GM12878 (cell line): Measurements from ENCODE around the gene C5. TPM values are rescaled to one million over a fixed set of nuclear protein-coding genes. Genes with fewer than 3 reads are reported as not detected.
A peak's percentile ranks its signal among the peaks of the same experiment; 100 is the strongest.

Source experiments
- ATAC-seq: fragments of 200-7000 bp; cut with Tn5 transposase; 3 replicates; pipeline ENCODE4 v1.9.1; 2020; ENCODE audit warnings: mild to moderate bottlenecking, moderate library complexity
- BruUV-seq: library from RNA; stranded (reverse); fragments of 400-500 nt; replicated peaks from 2 replicates; lab custom pipeline; 2021; lab: Mats Ljungman, UMichigan
- CTCF ChIA-PET: fragments of 300-600 bp; sonication (Branson Sonifier 250); formaldehyde crosslinking; extraction: SDS; loops from one replicate; lab custom pipeline; 2021; ENCODE audit warnings: inconsistent platforms; lab: Yijun Ruan, JAX
- POLR2A ChIA-PET: fragments of 350-600 bp; formaldehyde crosslinking; extraction: SDS; loops from one replicate; lab custom pipeline; 2021; ENCODE audit warnings: inconsistent platforms; lab: Charles Lee
- RAD21 ChIA-PET: fragments of 300-600 bp; sonication (Branson Sonifier 250); formaldehyde crosslinking; loops from one replicate; lab custom pipeline; 2023; ENCODE audit warnings: antibody characterized with exemption; ENCODE audit not compliant: unreplicated experiment; lab: Charles Lee
- SMC1A ChIA-PET: fragments of 300-600 bp; sonication (Branson Sonifier 250); formaldehyde crosslinking; loops from one replicate; lab custom pipeline; 2023; ENCODE audit not compliant: unreplicated experiment, uncharacterized antibody; lab: Charles Lee
- DNase-seq: peaks from one replicate; pipeline ENCODE4 v3.0.0-alpha.2; 2011; ENCODE audit warnings: low read depth, low spot score
- FAIRE-seq: peaks from 3 replicates; lab custom pipeline; 2011; peaks lifted over from hg19 to GRCh38; lab: Jason Lieb, UNC
- H2AFZ ChIP-seq: 2 replicates; pipeline ENCODE4 v1.6.0; 2011; ENCODE audit warnings: low read depth, low read length, control low read depth; ENCODE audit not compliant: control insufficient read depth
- H3K27ac ChIP-seq: 2 replicates; pipeline ENCODE4 v1.5.1; 2011; ENCODE audit warnings: control low read depth; ENCODE audit not compliant: control insufficient read depth, insufficient read depth
- H3K27me3 ChIP-seq, 2 experiments: replicated peaks in 1 of 2; 2 replicates each; pipeline versions ENCODE4 v1.6.0 to v1.6.1; 2011; ENCODE audit warnings: low read length in 1 of 2; ENCODE audit not compliant: control insufficient read depth in 2 of 2, insufficient read depth in 2 of 2
- H3K36me3 ChIP-seq, 2 experiments: 2 replicates each; pipeline ENCODE4 v1.5.1; 2011; ENCODE audit warnings: low read length in 1 of 2; ENCODE audit not compliant: control insufficient read depth in 2 of 2, insufficient read depth in 2 of 2
- H3K4me1 ChIP-seq: 2 replicates; pipeline ENCODE4 v1.6.1; 2011; ENCODE audit warnings: mild to moderate bottlenecking, low read length, moderate library complexity, mixed read lengths; ENCODE audit not compliant: control insufficient read depth, insufficient read depth
- H3K4me2 ChIP-seq: 2 replicates; pipeline ENCODE4 v1.6.0; 2011; ENCODE audit warnings: control low read depth; ENCODE audit not compliant: control insufficient read depth, insufficient read depth
- H3K4me3 ChIP-seq: fragments of 200-600 bp; sonication (generic); 2 replicates; pipeline ENCODE4 v1.5.1; 2016
- H3K79me2 ChIP-seq: 2 replicates; pipeline ENCODE4 v1.6.0; 2011; ENCODE audit warnings: low read length; ENCODE audit not compliant: control insufficient read depth, insufficient read depth
- H3K9ac ChIP-seq: 2 replicates; pipeline ENCODE4 v1.8.0; 2011; ENCODE audit warnings: low read length, control low read depth, mixed read lengths; ENCODE audit not compliant: control insufficient read depth, insufficient read depth
- H3K9me3 ChIP-seq: replicated peaks from 3 replicates; pipeline ENCODE4 v1.5.1; 2011; ENCODE audit warnings: mild to moderate bottlenecking, low read length; ENCODE audit not compliant: control insufficient read depth, insufficient read depth
- H4K20me1 ChIP-seq: 2 replicates; pipeline ENCODE4 v1.6.0; 2011; ENCODE audit not compliant: control insufficient read depth, insufficient read depth
- ATF7 ChIP-seq: fragments of 450-650 bp; IDR thresholded peaks from 2 replicates; pipeline ENCODE4 v1.6.1; 2016; ENCODE audit warnings: low read depth, mild to moderate bottlenecking
- EZH2 ChIP-seq: IDR thresholded peaks from 2 replicates; pipeline ENCODE4 v1.6.1; 2012; ENCODE audit warnings: low read depth, mild to moderate bottlenecking, control low read depth, inconsistent platforms, low read length, borderline replicate concordance; ENCODE audit not compliant: control insufficient read depth
- HCFC1 ChIP-seq: fragments of 150-350 bp; IDR thresholded peaks from 2 replicates; pipeline ENCODE4 v1.6.1; 2014; ENCODE audit warnings: low read length
- JUND ChIP-seq: IDR thresholded peaks from 2 replicates; pipeline ENCODE4 v1.6.1; 2012; ENCODE audit warnings: low read depth, mild to moderate bottlenecking, low read length, improper control_type of control experiment, moderate library complexity
- KAT2A ChIP-seq: conservative IDR thresholded peaks from 2 replicates; pipeline ENCODE4 v1.6.1; 2011; ENCODE audit warnings: low read depth, low read length; ENCODE audit not compliant: control insufficient read depth
- MEF2A ChIP-seq: IDR thresholded peaks from 2 replicates; pipeline ENCODE4 v1.6.1; 2011; ENCODE audit warnings: low read depth, mild to moderate bottlenecking, low read length, moderate library complexity; ENCODE audit not compliant: insufficient read depth
- MTA3 ChIP-seq: IDR thresholded peaks from 2 replicates; pipeline ENCODE4 v1.6.1; 2012; ENCODE audit warnings: low read length, inconsistent platforms, borderline replicate concordance
- MYC ChIP-seq: IDR thresholded peaks from 2 replicates; pipeline ENCODE4 v1.6.1; 2011; ENCODE audit warnings: mild to moderate bottlenecking, low read length, moderate library complexity, inconsistent platforms; ENCODE audit not compliant: insufficient read depth, insufficient replicate concordance, insufficient read length, severe bottlenecking
- NR2C2 ChIP-seq: IDR thresholded peaks from 2 replicates; pipeline ENCODE4 v1.6.1; 2011; ENCODE audit warnings: borderline replicate concordance, low read depth; ENCODE audit not compliant: control insufficient read depth, insufficient read length
- POLR2AphosphoS5 ChIP-seq: IDR thresholded peaks from 2 replicates; pipeline ENCODE4 v1.6.1; 2011; ENCODE audit warnings: mild to moderate bottlenecking, low read length, inconsistent platforms
- RB1 ChIP-seq: fragments of 450-650 bp; formaldehyde crosslinking; IDR thresholded peaks from 2 replicates; pipeline ENCODE4 v1.6.1; 2017; ENCODE audit warnings: mild to moderate bottlenecking, borderline replicate concordance
- SMAD5 ChIP-seq: IDR thresholded peaks from 2 replicates; pipeline ENCODE4 v1.6.1; 2016; ENCODE audit warnings: antibody characterized with exemption, low read depth
- SMARCA5 ChIP-seq: fragments of 450-650 bp; IDR thresholded peaks from 2 replicates; pipeline ENCODE4 v1.6.1; 2017; ENCODE audit warnings: mild to moderate bottlenecking
- SREBF1 ChIP-seq: IDR thresholded peaks from 2 replicates; pipeline ENCODE4 v1.6.1; 2012; ENCODE audit warnings: mild to moderate bottlenecking, low read length
- TBL1XR1 ChIP-seq: IDR thresholded peaks from 2 replicates; pipeline ENCODE4 v1.6.1; 2012; ENCODE audit warnings: low read depth, low read length, improper control_type of control experiment
- WGBS: methylation state at CpG from one replicate; pipeline ENCODE4 v1.1.6; 2016; ENCODE audit warnings: low lambda C conversion rate; ENCODE audit not compliant: insufficient replicate concordance, insufficient coverage; ENCODE audit errors: missing lambda C conversion rate; 5-methylcytosine and 5-hydroxymethylcytosine counted together
- in situ Hi-C: fragments of 300-500 bp; cut with MboI; formaldehyde crosslinking; loops from 9 replicates; pipeline ENCODE4 v1.14.3; 2018; ENCODE audit warnings: mixed read lengths
- intact Hi-C: fragments of 100-400 bp; cut with micrococcal nuclease; formaldehyde crosslinking; loops from one replicate; pipeline ENCODE4 v1.14.2; 2022; ENCODE audit not compliant: unreplicated experiment
- polyA plus RNA-seq, 11 experiments: library from polyadenylated mRNA; depleted of rRNA in 4 of 11; unstranded in 6 of 11; stranded (reverse) in 5 of 11; fragments of >200 nt; fragmentation: Nextera tagmentation in 4 of 11; fragmentation: Illumina TruSeq in 1 of 11; extraction: Ambion mirVana in 4 of 11; extraction: Trizol in 1 of 11; gene quantifications; 1 replicate in 1 of 11; 2 replicates in 10 of 11; pipeline versions ENCODE4 v1.2.1 to v1.2.3, GENCODE V29; 2011 to 2016; ENCODE audit warnings: inconsistent platforms in 2 of 11, missing spikeins in 2 of 11, low read depth in 1 of 11
- total RNA-seq, 4 experiments: library from RNA; depleted of rRNA in 3 of 4; stranded (reverse); fragments of >200 nt in 3 of 4; fragmentation: Illumina TruSeq in 1 of 4; extraction: Trizol in 1 of 4; gene quantifications; 2 replicates each; pipeline versions ENCODE4 v1.2.1 to v1.2.3, GENCODE V29; 2013 to 2021
- TF ChIP-seq, protein P1 (sequence below): fragments of 450-650 bp; formaldehyde crosslinking; IDR thresholded peaks from 2 replicates; pipeline ENCODE4 v1.5.0; 2022; ENCODE audit warnings: mild to moderate bottlenecking, missing genetic modification characterization
- TF ChIP-seq, protein P2 (sequence below): fragments of 450-650 bp; formaldehyde crosslinking; IDR thresholded peaks from 2 replicates; pipeline ENCODE4 v1.4.0; 2022; ENCODE audit warnings: mild to moderate bottlenecking, moderate library complexity

The C5 gene
- total and polyA plus RNA-seq, 10 of the 15 experiments (the other 5 are each of a cell fraction or from before 2014, with no cell fraction given) = 0.39 to 2.2 (median 1.2) TPM

DNA sequence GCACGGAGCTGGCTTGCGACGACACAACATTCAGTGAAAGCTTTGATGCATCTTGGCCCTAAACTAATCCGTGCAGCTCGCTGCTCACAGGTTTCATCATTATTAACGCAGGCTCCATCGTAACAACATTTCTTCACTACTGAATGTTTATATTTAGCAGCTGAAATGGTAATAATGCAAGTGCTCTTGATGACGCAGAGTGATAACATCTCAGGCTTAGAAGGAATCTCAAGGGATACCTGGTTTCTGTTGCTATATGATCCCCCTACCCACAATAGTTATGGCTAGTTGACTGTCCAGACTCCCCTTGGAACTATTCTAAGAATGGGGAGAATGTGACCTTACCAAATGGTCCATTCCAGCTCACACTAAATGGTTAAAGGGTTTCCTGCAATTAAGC is 36.2 kb downstream of the C5 start (continued):
- TF ChIP-seq, protein P1, sequence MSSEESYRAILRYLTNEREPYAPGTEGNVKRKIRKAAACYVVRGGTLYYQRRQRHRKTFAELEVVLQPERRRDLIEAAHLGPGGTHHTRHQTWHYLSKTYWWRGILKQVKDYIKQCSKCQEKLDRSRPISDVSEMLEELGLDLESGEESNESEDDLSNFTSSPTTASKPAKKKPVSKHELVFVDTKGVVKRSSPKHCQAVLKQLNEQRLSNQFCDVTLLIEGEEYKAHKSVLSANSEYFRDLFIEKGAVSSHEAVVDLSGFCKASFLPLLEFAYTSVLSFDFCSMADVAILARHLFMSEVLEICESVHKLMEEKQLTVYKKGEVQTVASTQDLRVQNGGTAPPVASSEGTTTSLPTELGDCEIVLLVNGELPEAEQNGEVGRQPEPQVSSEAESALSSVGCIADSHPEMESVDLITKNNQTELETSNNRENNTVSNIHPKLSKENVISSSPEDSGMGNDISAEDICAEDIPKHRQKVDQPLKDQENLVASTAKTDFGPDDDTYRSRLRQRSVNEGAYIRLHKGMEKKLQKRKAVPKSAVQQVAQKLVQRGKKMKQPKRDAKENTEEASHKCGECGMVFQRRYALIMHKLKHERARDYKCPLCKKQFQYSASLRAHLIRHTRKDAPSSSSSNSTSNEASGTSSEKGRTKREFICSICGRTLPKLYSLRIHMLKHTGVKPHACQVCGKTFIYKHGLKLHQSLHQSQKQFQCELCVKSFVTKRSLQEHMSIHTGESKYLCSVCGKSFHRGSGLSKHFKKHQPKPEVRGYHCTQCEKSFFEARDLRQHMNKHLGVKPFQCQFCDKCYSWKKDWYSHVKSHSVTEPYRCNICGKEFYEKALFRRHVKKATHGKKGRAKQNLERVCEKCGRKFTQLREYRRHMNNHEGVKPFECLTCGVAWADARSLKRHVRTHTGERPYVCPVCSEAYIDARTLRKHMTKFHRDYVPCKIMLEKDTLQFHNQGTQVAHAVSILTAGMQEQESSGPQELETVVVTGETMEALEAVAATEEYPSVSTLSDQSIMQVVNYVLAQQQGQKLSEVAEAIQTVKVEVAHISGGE (CRISPR knock-in tag) = no peak
- TF ChIP-seq MYC (no peak), KAT2A (no peak)

DNA sequence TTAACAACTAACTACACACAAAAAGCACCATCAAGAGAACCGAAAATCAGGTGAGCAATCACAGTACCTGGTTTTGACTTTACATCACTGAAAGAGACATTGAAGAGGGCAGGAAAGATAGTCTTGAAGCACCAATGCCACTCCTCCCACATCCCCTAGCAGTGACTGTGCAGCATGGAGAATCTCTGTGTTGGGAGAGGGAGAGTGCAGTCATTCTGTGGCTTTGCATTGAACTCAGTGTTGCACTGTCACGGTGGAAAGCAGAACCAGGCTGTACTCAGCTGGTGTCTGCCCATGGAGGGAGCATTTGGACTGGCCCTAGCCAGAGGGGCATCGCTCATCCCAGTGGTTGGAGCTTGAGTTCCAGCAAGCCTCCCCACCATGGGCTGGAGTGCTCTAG is 40.4 kb downstream of the C5 start:
- H3K79me2 ChIP-seq = no peaks in the 10 kb centered on the region
- in situ Hi-C loops = no loop called here
- POLR2A ChIA-PET = no interaction called here
- no peaks in the 10 kb centered on the region for H3K27me3 ChIP-seq
- CTCF ChIA-PET = no interaction called here
- RAD21 ChIA-PET = no interaction called here
- no peaks in the 10 kb centered on the region for H3K36me3 ChIP-seq
- H3K27ac ChIP-seq = no peak overlapping the region
- peaks cover 4% of the 10 kb centered on the region for H3K4me1 ChIP-seq
- H4K20me1 ChIP-seq = no peaks in the 10 kb centered on the region
- H3K4me3 ChIP-seq = no peak overlapping the region
- no peak overlapping the region for H3K9ac ChIP-seq
- peak; percentile 42; the same call in 2 of the 3 replicates for ATAC-seq
- H2AFZ ChIP-seq = no peak overlapping the region; the same call in 1 of the 2 replicates
- H3K9me3 ChIP-seq = no peaks in the 10 kb centered on the region
- TF ChIP-seq, protein P2, sequence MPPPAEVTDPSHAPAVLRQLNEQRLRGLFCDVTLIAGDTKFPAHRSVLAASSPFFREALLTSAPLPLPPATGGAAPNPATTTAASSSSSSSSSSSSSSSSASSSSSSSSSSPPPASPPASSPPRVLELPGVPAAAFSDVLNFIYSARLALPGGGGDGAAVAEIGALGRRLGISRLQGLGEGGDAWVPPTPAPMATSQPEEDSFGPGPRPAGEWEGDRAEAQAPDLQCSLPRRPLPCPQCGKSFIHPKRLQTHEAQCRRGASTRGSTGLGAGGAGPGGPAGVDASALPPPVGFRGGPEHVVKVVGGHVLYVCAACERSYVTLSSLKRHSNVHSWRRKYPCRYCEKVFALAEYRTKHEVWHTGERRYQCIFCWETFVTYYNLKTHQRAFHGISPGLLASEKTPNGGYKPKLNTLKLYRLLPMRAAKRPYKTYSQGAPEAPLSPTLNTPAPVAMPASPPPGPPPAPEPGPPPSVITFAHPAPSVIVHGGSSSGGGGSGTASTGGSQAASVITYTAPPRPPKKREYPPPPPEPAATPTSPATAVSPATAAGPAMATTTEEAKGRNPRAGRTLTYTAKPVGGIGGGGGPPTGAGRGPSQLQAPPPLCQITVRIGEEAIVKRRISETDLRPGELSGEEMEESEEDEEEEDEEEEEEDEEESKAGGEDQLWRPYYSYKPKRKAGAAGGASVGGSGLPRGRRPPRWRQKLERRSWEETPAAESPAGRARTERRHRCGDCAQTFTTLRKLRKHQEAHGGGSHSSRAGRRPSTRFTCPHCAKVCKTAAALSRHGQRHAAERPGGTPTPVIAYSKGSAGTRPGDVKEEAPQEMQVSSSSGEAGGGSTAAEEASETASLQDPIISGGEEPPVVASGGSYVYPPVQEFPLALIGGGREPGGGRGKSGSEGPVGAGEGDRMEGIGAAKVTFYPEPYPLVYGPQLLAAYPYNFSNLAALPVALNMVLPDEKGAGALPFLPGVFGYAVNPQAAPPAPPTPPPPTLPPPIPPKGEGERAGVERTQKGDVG (CRISPR knock-in tag) = no peak
- TF ChIP-seq HCFC1 (no peak), SMAD5 (no peak), JUND (no peak), SMARCA5 (no peak), NR2C2 (no peak), SREBF1 (no peak), EZH2 (no peak), TBL1XR1 (no peak), ATF7 (no peak), MTA3 (no peak), MEF2A (no peak), POLR2AphosphoS5 (no peak), RB1 (no peak)
- WGBS = 33% methylated on average over 3 of the region's 3 CpGs
- no TSS peak for BruUV-seq
- intact Hi-C loops = no loop called here
- DNase-seq = no peak
- SMC1A ChIA-PET = no interaction called here
- no peak overlapping the region for H3K4me2 ChIP-seq
- no peak for FAIRE-seq
